CD14-positive monocyte (primary cell): ENCODE results near the gene GOLGA8N. TPM values are rescaled to one million over a fixed set of nuclear protein-coding genes. Genes with fewer than 3 reads are reported as not detected.

Experiments
- DNase-seq, 3 donors: peaks; one replicate each; pipeline ENCODE4 v3.0.0-alpha.2; 2011 to 2022
- H2AFZ ChIP-seq: 2 replicates; pipeline ENCODE4 v1.6.0; 2012; ENCODE audit warnings: mild to moderate bottlenecking, low read depth, low read length, inconsistent platforms; ENCODE audit not compliant: insufficient read depth, poor library complexity, severe bottlenecking
- H3K27ac ChIP-seq, 2 donors: 1 replicate in 1 of 2; 2 replicates in 1 of 2; pipeline ENCODE4 v1.5.1; 2012 to 2013; ENCODE audit warnings: low read length in 2 of 2, control low read depth in 1 of 2, inconsistent platforms in 1 of 2, low read depth in 1 of 2, mild to moderate bottlenecking in 1 of 2
- H3K27me3 ChIP-seq, 2 donors: one replicate each; pipeline versions ENCODE4 v1.6.0 to v1.6.1; 2011 to 2013; ENCODE audit warnings: low read length in 2 of 2; ENCODE audit not compliant: control insufficient read depth in 2 of 2, insufficient read depth in 2 of 2
- H3K36me3 ChIP-seq, 2 donors: replicated peaks in 1 of 2; 1 replicate in 1 of 2; 2 replicates in 1 of 2; pipeline versions ENCODE4 v1.5.1 to v1.6.1; 2012 to 2013; ENCODE audit warnings: low read length in 2 of 2, control low read depth in 1 of 2, inconsistent platforms in 1 of 2, mild to moderate bottlenecking in 1 of 2; ENCODE audit not compliant: insufficient read depth in 2 of 2, control insufficient read depth in 1 of 2
- H3K4me1 ChIP-seq, 2 donors: 1 replicate in 1 of 2; 2 replicates in 1 of 2; pipeline versions ENCODE4 v1.5.1 to v1.6.1; 2012 to 2013; ENCODE audit warnings: low read length in 2 of 2, control low read depth in 1 of 2, inconsistent platforms in 1 of 2, mild to moderate bottlenecking in 1 of 2, moderate library complexity in 1 of 2; ENCODE audit not compliant: insufficient read depth in 2 of 2, control insufficient read depth in 1 of 2
- H3K4me2 ChIP-seq: replicated peaks from 2 replicates; pipeline ENCODE3; 2012; ENCODE audit warnings: low read length, moderate library complexity, mild to moderate bottlenecking; ENCODE audit not compliant: poor library complexity, severe bottlenecking; ENCODE audit errors: extremely low read depth
- H3K4me3 ChIP-seq, 3 experiments: fragments of 200-600 bp in 1 of 3; sonication (generic) in 1 of 3; replicated peaks in 1 of 3; 1 replicate in 2 of 3; 2 replicates in 1 of 3; pipeline ENCODE4 v1.5.1; 2011 to 2013; ENCODE audit warnings: low read length in 3 of 3, mild to moderate bottlenecking in 3 of 3, control low read depth in 2 of 3, low read depth in 2 of 3, inconsistent platforms in 1 of 3, moderate library complexity in 1 of 3
- H3K79me2 ChIP-seq: 2 replicates; pipeline ENCODE4 v1.6.0; 2012; ENCODE audit warnings: mild to moderate bottlenecking, control low read depth, inconsistent platforms, low read length, moderate library complexity; ENCODE audit not compliant: insufficient read depth
- H3K9ac ChIP-seq: 2 replicates; pipeline ENCODE4 v1.6.0; 2017; ENCODE audit warnings: low read length, mild to moderate bottlenecking; ENCODE audit not compliant: insufficient read depth, poor library complexity, severe bottlenecking
- H3K9me3 ChIP-seq, 2 donors: replicated peaks in 1 of 2; 1 replicate in 1 of 2; 2 replicates in 1 of 2; pipeline versions ENCODE4 v1.5.1 to v1.6.1; 2012 to 2013; ENCODE audit warnings: low read length in 2 of 2, control low read depth in 1 of 2; ENCODE audit not compliant: control insufficient read depth in 1 of 2, insufficient read depth in 1 of 2
- H4K20me1 ChIP-seq: 2 replicates; pipeline ENCODE4 v1.6.0; 2012; ENCODE audit warnings: mild to moderate bottlenecking, low read length, control low read depth, moderate library complexity; ENCODE audit not compliant: insufficient read depth
- H3K27ac Mint-ChIP-seq, 7 donors: one replicate each; pipeline ENCODE4 v1.8.0; 2020; ENCODE audit warnings: mild to moderate bottlenecking in 7 of 7, mixed read lengths in 7 of 7, moderate library complexity in 6 of 7, inconsistent platforms in 2 of 7
- H3K27me3 Mint-ChIP-seq, 3 donors: one replicate each; pipeline ENCODE4 v1.8.0; 2021 to 2022; ENCODE audit warnings: low read depth in 3 of 3, mild to moderate bottlenecking in 3 of 3, mixed read lengths in 3 of 3, moderate library complexity in 3 of 3, inconsistent platforms in 1 of 3
- H3K36me3 Mint-ChIP-seq, 2 donors: one replicate each; pipeline ENCODE4 v1.8.0; 2020; ENCODE audit warnings: mixed read lengths in 2 of 2, inconsistent platforms in 1 of 2, mild to moderate bottlenecking in 1 of 2
- H3K4me1 Mint-ChIP-seq: one replicate; pipeline ENCODE4 v1.8.0; 2020; ENCODE audit warnings: mild to moderate bottlenecking, mixed read lengths
- H3K4me3 Mint-ChIP-seq, 2 donors: one replicate each; pipeline ENCODE4 v1.8.0; 2020; ENCODE audit warnings: mild to moderate bottlenecking in 2 of 2, mixed read lengths in 2 of 2, moderate library complexity in 1 of 2
- H3K9me3 Mint-ChIP-seq, 7 donors: one replicate each; pipeline ENCODE4 v1.8.0; 2020 to 2022; ENCODE audit warnings: mixed read lengths in 7 of 7, mild to moderate bottlenecking in 6 of 7, moderate library complexity in 6 of 7, inconsistent platforms in 2 of 7
- WGBS: methylation state at CpG from one replicate; pipeline ENCODE4 v1.1.5; 2013; ENCODE audit warnings: missing lambda C conversion rate; ENCODE audit not compliant: insufficient coverage; 5-methylcytosine and 5-hydroxymethylcytosine counted together
- intact Hi-C, 2 donors: fragments of 100-400 bp; cut with micrococcal nuclease; formaldehyde crosslinking; loops; one replicate each; pipeline versions ENCODE4 v1.15.0 to v1.15.1; 2023
- polyA plus RNA-seq, 3 donors: library from polyadenylated mRNA; depleted of rRNA in 1 of 3; unstranded in 2 of 3; stranded (reverse) in 1 of 3; fragments of 300-500 nt in 2 of 3; fragments of >200 nt in 1 of 3; fragmentation: Illumina TruSeq in 2 of 3; gene quantifications; 1 replicate in 2 of 3; 2 replicates in 1 of 3; pipeline ENCODE4 v1.2.3, GENCODE V29; 2012 to 2021
- TF ChIP-seq, protein P1 (sequence below): fragments of 200-600 bp; IDR thresholded peaks from one replicate; pipeline ENCODE4 v1.8.0; 2022; ENCODE audit warnings: antibody characterized with exemption, mild to moderate bottlenecking

The GOLGA8N gene
- polyA plus RNA-seq, 3 donors: 0.04 to 8.3 (median 0.66) TPM

DNA sequence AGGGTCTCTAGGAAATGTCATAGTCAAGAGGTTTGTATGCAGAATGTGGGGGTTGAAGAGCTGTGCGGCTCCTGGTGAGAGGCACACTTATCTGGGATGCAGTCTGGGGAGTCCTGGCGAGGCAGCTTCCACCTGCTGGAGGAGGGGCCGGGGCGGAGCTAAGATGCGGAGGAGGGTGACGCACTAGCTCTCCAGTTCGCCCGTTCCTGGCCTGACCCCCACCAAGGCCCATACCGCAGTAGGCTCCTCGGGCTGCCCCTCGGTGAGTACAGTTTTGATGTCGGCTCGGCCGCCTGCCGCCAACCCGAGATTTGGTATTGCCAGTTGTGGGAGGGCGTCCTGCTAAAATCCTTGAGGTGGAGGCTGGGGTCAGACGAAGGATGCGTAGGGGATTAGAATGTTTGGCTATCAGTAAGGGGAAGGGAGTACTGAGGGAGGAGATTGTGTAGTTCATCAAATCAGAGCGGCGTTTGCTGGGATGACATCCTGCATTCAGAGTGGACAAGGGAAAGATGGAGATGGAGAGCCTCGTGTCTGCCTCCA, 48.3 kb downstream of the GOLGA8N start, which contains the start of gene SCG5:
TSS of gene SCG5 (plus strand) at position 194 of the 543 bp plus-strand sequence. CDS start 1,883 bp downstream, outside the sequence.
- Mint-ChIP-seq H3K36me3 (peaks cover 49% of the 10 kb centered on the region in 2 donors), H3K4me3 (peak within 1 kb of the TSS; percentile 18 to 68), H3K4me1 (peaks cover 7% of the 10 kb centered on the region), H3K27ac (no peak within 1 kb of the TSS), H3K27me3 (peaks cover 7 to 12% (median 10%) of the 10 kb centered on the region in 3 donors), H3K9me3 (no peaks in the 10 kb centered on the region)
- Histone ChIP-seq H2AFZ (no peak within 1 kb of the TSS), H3K27ac (no peak within 1 kb of the TSS), H3K9me3 (no peaks in the 10 kb centered on the region), H3K36me3 (peaks cover 16 to 57% of the 10 kb centered on the region in 2 donors), H3K79me2 (peaks cover 7% of the 10 kb centered on the region), H3K27me3 (peaks cover 0 to 3% of the 10 kb centered on the region in 2 donors), H3K4me1 (no peaks in the 10 kb centered on the region), H3K9ac (no peak within 1 kb of the TSS), H3K4me3 (peak within 1 kb of the TSS in 1 of 3 experiments; percentile 30), H3K4me2 (no peak within 1 kb of the TSS), H4K20me1 (no peaks in the 10 kb centered on the region)
- TF ChIP-seq, protein P1, sequence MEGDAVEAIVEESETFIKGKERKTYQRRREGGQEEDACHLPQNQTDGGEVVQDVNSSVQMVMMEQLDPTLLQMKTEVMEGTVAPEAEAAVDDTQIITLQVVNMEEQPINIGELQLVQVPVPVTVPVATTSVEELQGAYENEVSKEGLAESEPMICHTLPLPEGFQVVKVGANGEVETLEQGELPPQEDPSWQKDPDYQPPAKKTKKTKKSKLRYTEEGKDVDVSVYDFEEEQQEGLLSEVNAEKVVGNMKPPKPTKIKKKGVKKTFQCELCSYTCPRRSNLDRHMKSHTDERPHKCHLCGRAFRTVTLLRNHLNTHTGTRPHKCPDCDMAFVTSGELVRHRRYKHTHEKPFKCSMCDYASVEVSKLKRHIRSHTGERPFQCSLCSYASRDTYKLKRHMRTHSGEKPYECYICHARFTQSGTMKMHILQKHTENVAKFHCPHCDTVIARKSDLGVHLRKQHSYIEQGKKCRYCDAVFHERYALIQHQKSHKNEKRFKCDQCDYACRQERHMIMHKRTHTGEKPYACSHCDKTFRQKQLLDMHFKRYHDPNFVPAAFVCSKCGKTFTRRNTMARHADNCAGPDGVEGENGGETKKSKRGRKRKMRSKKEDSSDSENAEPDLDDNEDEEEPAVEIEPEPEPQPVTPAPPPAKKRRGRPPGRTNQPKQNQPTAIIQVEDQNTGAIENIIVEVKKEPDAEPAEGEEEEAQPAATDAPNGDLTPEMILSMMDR: no peak
- intact Hi-C loops: loop anchor here in 1 of 2 donors (10.0 kb wide), 1 partner anchor 63 kb away; no protein-coding TSS in a partner anchor
- DNase-seq: no peak
- WGBS: 16% methylated on average over 22 of the region's 22 CpGs

DNA sequence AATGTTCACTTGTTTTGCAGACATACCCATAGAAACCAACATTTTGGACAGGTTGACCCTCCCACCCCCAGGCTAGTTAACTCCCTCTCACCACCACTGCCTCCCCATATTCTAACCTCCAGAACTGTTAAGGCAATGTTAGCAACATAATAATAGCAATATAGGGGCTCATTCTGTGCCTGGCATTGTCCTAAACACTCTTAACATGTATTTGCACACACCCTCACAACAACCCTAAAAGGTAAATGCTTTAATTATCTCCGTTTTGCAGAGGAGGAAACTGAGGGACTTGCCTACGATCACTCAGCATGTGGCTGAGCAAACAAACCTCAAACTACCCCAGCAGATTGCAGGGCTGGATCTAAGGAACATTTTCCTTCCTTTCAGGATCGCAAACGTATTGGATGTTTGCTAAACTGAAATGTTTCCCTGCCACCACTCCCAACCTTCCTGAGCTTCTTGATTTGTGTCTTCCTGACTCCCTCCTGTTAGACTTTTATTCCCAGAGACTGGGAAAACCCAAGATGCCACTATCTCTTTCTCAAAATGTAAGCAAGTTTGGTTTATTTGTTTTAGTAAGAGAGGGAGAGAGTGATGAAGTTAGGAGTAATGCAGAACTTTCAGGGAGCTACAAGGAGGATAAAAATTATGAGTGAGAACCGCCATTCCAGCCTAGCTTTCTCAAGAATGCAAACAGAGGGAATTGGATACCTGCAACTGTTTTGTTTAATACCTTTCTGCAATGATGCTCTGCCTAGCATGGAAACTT, 49.6 kb downstream of the GOLGA8N start:
- Histone ChIP-seq H3K4me3 (no peak overlapping the region), H2AFZ (no peak overlapping the region), H3K79me2 (peaks cover 7% of the 10 kb centered on the region), H3K27me3 (peaks cover 0 to 3% of the 10 kb centered on the region in 2 donors), H3K9ac (no peak overlapping the region), H3K27ac (no peak overlapping the region), H3K4me2 (no peak overlapping the region), H3K4me1 (no peaks in the 10 kb centered on the region), H3K9me3 (no peaks in the 10 kb centered on the region), H3K36me3 (peaks cover 9 to 53% of the 10 kb centered on the region in 2 donors), H4K20me1 (no peaks in the 10 kb centered on the region)
- Mint-ChIP-seq H3K27me3 (peaks cover 7 to 12% (median 10%) of the 10 kb centered on the region in 3 donors), H3K27ac (no peak overlapping the region), H3K36me3 (peaks cover 43% of the 10 kb centered on the region in 2 donors), H3K4me3 (no peak overlapping the region), H3K9me3 (no peaks in the 10 kb centered on the region), H3K4me1 (peaks cover 7% of the 10 kb centered on the region)
- intact Hi-C loops: loop anchor here in 1 of 2 donors (10.0 kb wide), 1 partner anchor 62 kb away; no protein-coding TSS in a partner anchor
- TF ChIP-seq, protein P1: no peak
- DNase-seq: no peak
- WGBS: 89% methylated on average over 3 of the region's 5 CpGs
